Skeletal muscle tissue (tissue), 4 donors: ENCODE data around the gene NCBP3. TPM values are rescaled to one million over a fixed set of nuclear protein-coding genes. Genes with fewer than 3 reads are reported as not detected.

ENCODE experiments used
- H3K27ac ChIP-seq: one replicate; pipeline ENCODE4 v1.7.0; 2013; ENCODE audit warnings: mild to moderate bottlenecking, low read depth, low read length, inconsistent platforms
- H3K27me3 ChIP-seq, 3 donors: one replicate each; pipeline ENCODE4 v1.7.0; 2013; ENCODE audit warnings: low read length in 3 of 3; ENCODE audit not compliant: control insufficient read depth in 3 of 3, insufficient read depth in 3 of 3
- H3K36me3 ChIP-seq, 3 donors: one replicate each; pipeline ENCODE4 v1.7.0; 2013; ENCODE audit warnings: low read length in 3 of 3; ENCODE audit not compliant: control insufficient read depth in 3 of 3, insufficient read depth in 3 of 3
- H3K4me1 ChIP-seq, 3 donors: one replicate each; pipeline ENCODE4 v1.7.0; 2013; ENCODE audit warnings: low read length in 3 of 3, mild to moderate bottlenecking in 3 of 3; ENCODE audit not compliant: control insufficient read depth in 3 of 3, insufficient read depth in 3 of 3
- H3K4me3 ChIP-seq, 3 donors: one replicate each; pipeline ENCODE4 v1.7.0; 2013; ENCODE audit warnings: low read length in 3 of 3
- H3K9ac ChIP-seq, 3 donors: one replicate each; pipeline ENCODE4 v1.7.0; 2013; ENCODE audit warnings: low read length in 3 of 3, mild to moderate bottlenecking in 3 of 3, moderate library complexity in 2 of 3, low read depth in 1 of 3
- H3K9me3 ChIP-seq, 3 donors: one replicate each; pipeline ENCODE4 v1.7.0; 2013; ENCODE audit warnings: low read length in 3 of 3; ENCODE audit not compliant: control insufficient read depth in 3 of 3
- total RNA-seq: library from RNA; depleted of rRNA; stranded (reverse); fragments of >200 nt; gene quantifications from one replicate; pipeline ENCODE4 v1.2.3, GENCODE V29; 2014
- donor health status: Osteomylitis.

The NCBP3 gene
- total RNA-seq, 1 donor from 2014 or later = 17.2 TPM

DNA sequence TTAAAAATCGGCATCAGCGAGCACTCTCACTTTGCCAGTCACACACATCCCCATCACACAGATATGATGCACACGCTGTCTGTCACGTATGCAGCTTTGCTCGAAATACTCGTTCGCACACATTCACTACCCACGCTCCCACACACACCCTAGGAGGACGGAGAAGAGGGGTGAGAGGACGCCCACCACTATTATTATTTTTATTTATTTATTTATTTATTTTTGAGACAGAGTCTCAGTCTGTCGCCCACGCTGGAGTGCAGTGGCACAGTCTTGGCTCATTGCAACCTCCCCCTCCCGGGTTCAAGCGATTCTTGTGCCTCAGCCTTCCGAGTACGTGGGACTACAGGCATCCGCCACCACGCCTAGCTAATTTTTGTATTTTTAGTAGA, 92.0 kb downstream of the NCBP3 start:
- Histone ChIP-seq H3K9me3 (no peaks in the 10 kb centered on the region), H3K4me1 (no peaks in the 10 kb centered on the region), H3K36me3 (no peaks in the 10 kb centered on the region), H3K27me3 (peaks cover 0 to 16% (median 10%) of the 10 kb centered on the region in 3 donors), H3K27ac (no peak overlapping the region), H3K4me3 (no peak overlapping the region), H3K9ac (no peak overlapping the region)

DNA sequence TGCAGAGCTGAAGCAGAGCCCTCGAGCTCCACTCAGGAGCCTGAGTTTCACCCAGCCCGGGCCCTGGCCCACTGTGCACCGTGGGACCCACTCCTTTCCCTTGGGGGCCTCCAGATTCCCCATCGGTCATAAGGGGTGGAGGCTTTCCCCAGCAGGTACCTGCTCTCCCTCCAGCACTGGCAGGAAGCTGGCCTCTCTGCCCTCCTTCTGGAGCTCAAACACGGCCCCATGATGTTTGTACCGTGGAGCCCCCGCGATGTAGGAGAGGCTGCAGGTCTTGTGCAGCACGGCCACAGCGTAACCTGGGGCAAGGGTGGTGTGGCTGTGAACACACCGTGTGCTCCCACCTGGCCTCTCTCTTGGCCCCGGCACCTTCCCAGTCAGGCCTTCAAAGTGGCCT, 92.4 kb downstream of the NCBP3 start:
- Histone ChIP-seq H3K9me3 (no peaks in the 10 kb centered on the region), H3K4me1 (no peaks in the 10 kb centered on the region), H3K9ac (no peak overlapping the region), H3K27me3 (peaks cover 0 to 20% (median 10%) of the 10 kb centered on the region in 3 donors), H3K4me3 (no peak overlapping the region), H3K27ac (no peak overlapping the region), H3K36me3 (no peaks in the 10 kb centered on the region)

Other genes starting within 250 kb of the NCBP3 start
- gene TRPV1, start 236.8 kb downstream of the NCBP3 start, total RNA-seq = 2.6 TPM
- 6.8 TPM for gene SHPK, start 210.0 kb downstream of the NCBP3 start, total RNA-seq
- gene CTNS, start 209.5 kb downstream of the NCBP3 start, total RNA-seq = 11.5 TPM
- 31.3 TPM for gene TAX1BP3, start 177.7 kb downstream of the NCBP3 start, total RNA-seq
- gene EMC6, start 177.4 kb downstream of the NCBP3 start, total RNA-seq = 14.6 TPM
- gene P2RX5, start 150.1 kb downstream of the NCBP3 start, total RNA-seq = 13.0 TPM
- 2.6 TPM for gene HASPIN, start 122.3 kb downstream of the NCBP3 start, total RNA-seq
- 16.7 TPM for gene ITGAE, start 45.1 kb downstream of the NCBP3 start, total RNA-seq
- gene CAMKK1, start 46.8 kb upstream of the NCBP3 start, total RNA-seq = 4.2 TPM
- gene P2RX1, start 70.2 kb upstream of the NCBP3 start, total RNA-seq = 1.6 TPM
- gene ATP2A3, start 118.2 kb upstream of the NCBP3 start, total RNA-seq = 3.7 TPM